RWPE2 (cell line): ENCODE measurements around the gene MACROD2.

Experiments
- ATAC-seq: fragments of 200-7000 bp; cut with Tn5 transposase; 3 replicates; pipeline ENCODE4 v1.9.1; 2021; ENCODE audit warnings: low read depth
- DNase-seq: peaks from one replicate; pipeline ENCODE4 v3.0.0-alpha.2; 2020; ENCODE audit warnings: low spot score
- H3K27ac ChIP-seq: fragments of 450-650 bp; 2 replicates; pipeline ENCODE4 v1.5.1; 2017; ENCODE audit warnings: mild to moderate bottlenecking; ENCODE audit not compliant: poor library complexity, severe bottlenecking
- H3K27me3 ChIP-seq: fragments of 250-450 bp; sonication (Bioruptor Pico); 2 replicates; pipeline ENCODE4 v1.5.1; 2021; ENCODE audit warnings: mild to moderate bottlenecking, moderate library complexity; ENCODE audit not compliant: insufficient read depth, poor library complexity, severe bottlenecking
- H3K36me3 ChIP-seq: fragments of 250-450 bp; sonication (Bioruptor Pico); 2 replicates; pipeline ENCODE4 v1.5.1; 2020; ENCODE audit warnings: low read depth, mild to moderate bottlenecking, moderate library complexity
- H3K4me1 ChIP-seq: fragments of 250-450 bp; sonication (Bioruptor Pico); 2 replicates; pipeline ENCODE4 v1.5.1; 2021; ENCODE audit warnings: mild to moderate bottlenecking, moderate library complexity; ENCODE audit not compliant: insufficient read depth, poor library complexity, severe bottlenecking
- H3K4me3 ChIP-seq: fragments of 250-450 bp; sonication (Bioruptor Pico); 2 replicates; pipeline ENCODE4 v1.5.1; 2021; ENCODE audit warnings: mild to moderate bottlenecking, moderate library complexity; ENCODE audit not compliant: severe bottlenecking
- H3K9me3 ChIP-seq: fragments of 250-450 bp; sonication (Bioruptor Pico); 2 replicates; pipeline ENCODE4 v1.5.1; 2021; ENCODE audit warnings: mild to moderate bottlenecking, moderate library complexity; ENCODE audit not compliant: severe bottlenecking
- TF ChIP-seq, protein P1 (sequence below): fragments of 450-650 bp; IDR thresholded peaks from one replicate; pipeline ENCODE4 v1.5.1; 2017; ENCODE audit warnings: mild to moderate bottlenecking, moderate library complexity; ENCODE audit not compliant: poor library complexity, severe bottlenecking

MACROD2 gene

DNA sequence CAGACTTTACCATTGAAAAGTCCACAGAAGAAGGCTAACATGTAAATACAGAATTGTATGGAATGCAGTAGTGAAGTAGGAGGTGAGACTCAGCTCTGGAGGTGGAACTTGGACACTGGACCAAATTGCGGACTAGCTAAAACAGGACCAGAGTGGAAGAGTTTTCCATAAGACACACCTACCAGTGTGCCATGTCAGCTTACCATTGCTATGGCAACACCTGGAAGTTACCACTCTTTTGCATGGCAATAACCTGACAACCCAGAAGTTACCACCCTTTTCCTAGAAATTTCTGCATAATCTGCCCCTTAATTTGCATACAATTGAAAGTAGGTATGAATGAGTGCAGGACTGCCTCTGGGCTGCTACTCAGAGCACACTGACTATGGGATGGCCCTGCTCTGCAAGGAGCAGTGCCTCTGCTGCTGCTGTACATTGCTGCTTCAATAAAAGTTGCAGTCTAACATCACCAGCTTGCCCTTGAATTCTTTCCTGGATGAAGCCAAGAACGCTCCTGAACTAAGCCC, 911.7 kb downstream of the MACROD2 start:
- no peaks in the 10 kb centered on the region for H3K4me1 ChIP-seq
- no peaks in the 10 kb centered on the region for H3K36me3 ChIP-seq
- no peak overlapping the region for H3K27ac ChIP-seq
- no peak overlapping the region for H3K4me3 ChIP-seq
- TF ChIP-seq, protein P1, sequence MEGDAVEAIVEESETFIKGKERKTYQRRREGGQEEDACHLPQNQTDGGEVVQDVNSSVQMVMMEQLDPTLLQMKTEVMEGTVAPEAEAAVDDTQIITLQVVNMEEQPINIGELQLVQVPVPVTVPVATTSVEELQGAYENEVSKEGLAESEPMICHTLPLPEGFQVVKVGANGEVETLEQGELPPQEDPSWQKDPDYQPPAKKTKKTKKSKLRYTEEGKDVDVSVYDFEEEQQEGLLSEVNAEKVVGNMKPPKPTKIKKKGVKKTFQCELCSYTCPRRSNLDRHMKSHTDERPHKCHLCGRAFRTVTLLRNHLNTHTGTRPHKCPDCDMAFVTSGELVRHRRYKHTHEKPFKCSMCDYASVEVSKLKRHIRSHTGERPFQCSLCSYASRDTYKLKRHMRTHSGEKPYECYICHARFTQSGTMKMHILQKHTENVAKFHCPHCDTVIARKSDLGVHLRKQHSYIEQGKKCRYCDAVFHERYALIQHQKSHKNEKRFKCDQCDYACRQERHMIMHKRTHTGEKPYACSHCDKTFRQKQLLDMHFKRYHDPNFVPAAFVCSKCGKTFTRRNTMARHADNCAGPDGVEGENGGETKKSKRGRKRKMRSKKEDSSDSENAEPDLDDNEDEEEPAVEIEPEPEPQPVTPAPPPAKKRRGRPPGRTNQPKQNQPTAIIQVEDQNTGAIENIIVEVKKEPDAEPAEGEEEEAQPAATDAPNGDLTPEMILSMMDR = no peak
- H3K27me3 ChIP-seq = no peaks in the 10 kb centered on the region
- H3K9me3 ChIP-seq = no peaks in the 10 kb centered on the region
- ATAC-seq (no peak), DNase-seq (no peak)

- TF ChIP-seq, protein P1 = no peak
- ATAC-seq (no peak), DNase-seq (no peak)
- Histone ChIP-seq H3K4me3 (no peak overlapping the region), H3K27ac (no peak overlapping the region), H3K9me3 (no peaks in the 10 kb centered on the region), H3K4me1 (no peaks in the 10 kb centered on the region), H3K27me3 (no peaks in the 10 kb centered on the region), H3K36me3 (no peaks in the 10 kb centered on the region)
Measured at GRCh38 chr20:14910126-14910525, 914.8 kb downstream of the MACROD2 start.

DNA sequence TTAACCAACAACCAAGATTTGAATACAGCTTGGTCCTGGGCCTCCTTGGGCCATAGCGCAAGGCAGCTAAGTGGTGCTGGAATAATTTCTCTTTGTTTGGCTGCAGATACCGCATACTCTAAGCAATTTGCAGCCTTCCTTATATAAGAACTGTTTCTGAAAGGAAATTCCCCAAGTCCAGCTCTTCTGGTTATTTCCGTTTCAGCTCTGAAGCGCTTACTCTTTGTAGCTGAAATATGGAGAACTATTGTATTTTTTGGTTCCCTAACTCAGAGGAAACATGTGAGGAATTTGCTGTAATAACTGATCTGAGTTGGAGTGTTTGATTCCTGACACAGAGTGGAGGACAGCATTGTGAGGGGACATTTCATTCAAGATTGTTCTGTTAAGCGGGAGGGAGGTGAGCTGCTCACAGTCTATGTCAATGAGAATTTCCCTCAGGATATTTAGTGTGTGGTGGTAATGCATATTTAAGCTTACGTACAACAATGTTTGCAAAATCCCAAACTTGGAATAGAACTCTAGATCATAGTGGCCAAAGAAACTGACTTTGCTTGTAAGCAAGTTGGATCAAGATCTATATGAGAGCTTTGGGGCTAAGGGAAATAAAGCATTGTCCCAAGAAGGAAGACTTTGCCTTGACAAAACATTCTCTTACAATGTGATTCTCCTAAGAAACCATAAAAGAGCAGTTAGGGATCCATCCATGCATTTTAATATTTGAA, 918.7 kb downstream of the MACROD2 start:
- Histone ChIP-seq H3K4me3 (no peak overlapping the region), H3K4me1 (no peaks in the 10 kb centered on the region), H3K9me3 (no peaks in the 10 kb centered on the region), H3K27me3 (no peaks in the 10 kb centered on the region), H3K27ac (no peak overlapping the region), H3K36me3 (no peaks in the 10 kb centered on the region)
- ATAC-seq (no peak), DNase-seq (no peak)
- TF ChIP-seq, protein P1 = no peak

- Histone ChIP-seq H3K27me3 (no peaks in the 10 kb centered on the region), H3K9me3 (no peaks in the 10 kb centered on the region)
Measured at GRCh38 chr20:14914633-14915032, 919.3 kb downstream of the MACROD2 start.

More at GRCh38 chr20:14914633-14915032, 919.3 kb downstream of the MACROD2 start:
- Histone ChIP-seq H3K4me3 (no peak overlapping the region), H3K4me1 (peaks cover 5% of the 10 kb centered on the region), H3K27ac (no peak overlapping the region), H3K36me3 (no peaks in the 10 kb centered on the region)
- TF ChIP-seq, protein P1 = no peak
- ATAC-seq = no peak
- DNase-seq = no peak
